NCI-H460 (cell line): ENCODE measurements around the gene ADAM21. TPM values are rescaled to one million over a fixed set of nuclear protein-coding genes. Genes with fewer than 3 reads are reported as not detected.
"Not testable (repeated sequence)": the region's sequence is repeated elsewhere in the genome, so short reads cannot be mapped to it uniquely, and the experiment has no call there.

Source experiments
- DNase-seq: peaks from one replicate; pipeline ENCODE4 v3.0.0-alpha.2; 2016; ENCODE audit warnings: low read depth; ENCODE audit errors: extremely low read depth
- small RNA-seq, 2 experiments: library from RNA; depleted of rRNA; stranded (forward); fragments of <200 nt; gene quantifications; one replicate each; pipeline ENCODE3, GENCODE V24; 2014
- total RNA-seq: library from RNA; depleted of rRNA; stranded (reverse); fragments of >200 nt; shearing (Covaris generic); gene quantifications from 2 replicates; pipeline ENCODE4 v1.2.3, GENCODE V29; 2014; rRNA removed

Gene ADAM21
- total RNA-seq, 1 experiment from 2014 or later, result 0.27 TPM

- not testable (repeated sequence) for DNase-seq
Observed at GRCh38 chr14:70475459-70475858, 23.5 kb downstream of the ADAM21 start.

DNA sequence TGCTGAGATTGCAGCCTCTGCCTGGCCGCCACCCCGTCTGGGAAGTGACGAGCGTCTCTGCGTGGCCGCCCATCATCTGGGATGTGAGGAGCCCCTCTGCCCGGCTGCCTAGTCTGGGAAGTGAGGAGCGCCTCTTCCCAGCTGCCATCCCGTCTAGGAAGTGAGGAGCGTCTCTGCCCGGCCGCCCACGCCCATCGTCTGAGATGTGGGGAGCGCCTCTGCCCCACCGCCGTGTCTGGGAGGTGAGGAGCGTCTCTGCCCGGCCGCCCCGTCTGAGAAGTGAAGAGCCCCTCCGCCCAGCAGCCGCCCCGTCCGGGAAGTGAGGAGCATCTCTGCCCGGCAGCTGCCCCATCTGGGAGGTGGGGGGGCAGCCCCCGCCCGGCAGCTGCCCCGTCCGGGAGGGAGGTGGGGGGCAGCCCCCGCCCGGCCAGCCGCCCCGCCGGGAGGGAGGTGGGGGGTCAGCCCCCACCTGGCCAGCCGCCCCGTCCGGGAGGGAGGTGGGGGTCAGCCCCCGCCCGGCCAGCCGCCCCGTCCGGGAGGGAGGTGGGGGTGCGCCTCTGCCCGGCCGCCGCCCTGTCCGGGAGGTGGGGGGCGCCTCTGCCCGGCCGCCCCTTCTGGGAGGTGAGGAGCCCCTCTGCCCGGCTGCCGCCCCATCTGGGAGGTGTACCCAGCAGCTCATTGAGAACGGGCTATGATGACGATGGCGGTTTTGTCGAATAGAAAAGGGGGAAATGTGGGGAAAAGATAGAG lies 25.6 kb downstream of the ADAM21 start:
- not testable (repeated sequence) for DNase-seq

DNA sequence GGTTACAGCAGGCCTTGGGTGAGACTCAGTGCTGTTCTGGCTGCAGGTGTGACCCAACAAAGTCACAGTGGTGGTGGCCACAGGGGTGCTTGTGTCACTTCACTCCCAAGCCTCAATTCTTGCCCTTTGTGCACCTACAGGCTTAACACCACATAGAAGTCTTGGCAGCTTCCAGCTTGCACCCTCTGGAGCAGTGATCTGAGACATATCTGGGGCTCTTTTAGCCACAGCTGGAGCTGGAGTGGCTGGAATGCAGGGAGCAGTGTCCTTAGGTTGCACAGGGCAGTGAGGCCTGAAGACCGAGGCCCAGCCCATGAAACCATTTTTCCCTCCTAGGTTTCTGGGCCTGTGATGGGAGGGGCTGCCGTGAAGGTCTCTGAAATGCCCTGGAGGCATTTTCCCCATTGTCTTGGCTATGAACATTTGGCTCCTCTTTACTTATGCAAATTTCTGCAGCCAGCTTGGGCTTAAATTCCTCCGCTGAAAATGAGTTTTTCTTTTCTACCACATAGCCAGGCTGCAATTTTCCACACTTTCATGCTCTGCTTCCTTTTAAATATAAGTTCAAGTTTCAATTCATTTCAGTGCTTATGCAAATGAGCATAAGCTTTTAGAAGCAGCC lies 37.7 kb downstream of the ADAM21 start:
- no peak for DNase-seq

- DNase-seq, result no peak
Observed at GRCh38 chr14:70498191-70498590, 46.2 kb downstream of the ADAM21 start.

Small RNA genes within 50 kb of the gene (small RNA-seq; reads per million reads assigned to genes)
- gene RNU6-659P, result 0 reads per million in 2 experiments

Other genes with a start within 250 kb of the ADAM21 start
- gene COX16, start 92.5 kb upstream of the ADAM21 start, total RNA-seq, result 69.3 and 70.0 TPM in 2 replicates
- gene SYNJ2BP, start 35.1 kb upstream of the ADAM21 start, total RNA-seq, result 16.8 and 21.0 TPM in 2 replicates
- gene ADAM20, start 82.8 kb downstream of the ADAM21 start, total RNA-seq, result 0.17 and 0.32 TPM in 2 replicates
- gene MED6, start 148.5 kb downstream of the ADAM21 start, total RNA-seq, result 42.7 and 51.4 TPM in 2 replicates
- 0.67 and 0.95 TPM in 2 replicates for gene TTC9, start 189.7 kb downstream of the ADAM21 start, total RNA-seq